Measurements from ENCODE around the gene RIC3. TPM values are rescaled to one million over a fixed set of nuclear protein-coding genes. Genes with fewer than 3 reads are reported as not detected.
A peak's percentile ranks its signal among the peaks of the same experiment; 100 is the strongest.
"Not testable (repeated sequence)": the region's sequence is repeated elsewhere in the genome, so short reads cannot be mapped to it uniquely, and the experiment has no call there.

RIC3 gene
- total RNA-seq, 4 donors from 2014 or later: 2.7 to 14.1 (median 8.1) TPM

- Histone ChIP-seq H3K4me1 (no peaks in the 10 kb centered on the region), H3K36me3 (no peaks in the 10 kb centered on the region), H3K27ac (no peak overlapping the region), H3K9me3 (no peaks in the 10 kb centered on the region), H3K4me3 (no peak overlapping the region), H3K27me3 (peaks cover 0 to 33% (median 0%) of the 10 kb centered on the region in 4 donors)
- 43 to 51% methylated on average over 3 to 5 of the region's 5 CpGs for WGBS, 2 donors
- intact Hi-C loops (cut with DNase I): no loop called here
- TF ChIP-seq POLR2A (IDR thresholded peaks at IDR 0.05) (no peak), CTCF (IDR thresholded peaks at IDR 0.05) (no peak)
- no peak for DNase-seq
Measured at GRCh38 chr11:8177136-8177535, 8.3 kb upstream of the RIC3 start.

- H3K27ac ChIP-seq: no peak overlapping the region
- intact Hi-C loops (cut with DNase I): no loop called here
- 37 to 39% methylated on average over 4 of the region's 4 CpGs for WGBS, 2 donors
- H3K9me3 ChIP-seq: no peaks in the 10 kb centered on the region
- peaks cover 5 to 19% (median 17%) of the 10 kb centered on the region in 3 donors for H3K4me1 ChIP-seq
- TF ChIP-seq CTCF (IDR thresholded peaks at IDR 0.05): no peak
- no peak for TF ChIP-seq POLR2A (IDR thresholded peaks at IDR 0.05)
- DNase-seq: no peak
- H3K4me3 ChIP-seq: peak overlapping the region in 3 of 4 donors; percentile 64 to 85 (median 64)
- H3K27me3 ChIP-seq: peaks cover 0 to 40% (median 0%) of the 10 kb centered on the region in 4 donors
- H3K36me3 ChIP-seq: no peaks in the 10 kb centered on the region
Measured at GRCh38 chr11:8167796-8168195, 1.0 kb downstream of the RIC3 start.

- no peak overlapping the region for H3K27ac ChIP-seq
- no peaks in the 10 kb centered on the region for H3K9me3 ChIP-seq
- H3K4me1 ChIP-seq: peaks cover 5 to 19% (median 17%) of the 10 kb centered on the region in 3 donors
- H3K4me3 ChIP-seq: no peak overlapping the region
- TF ChIP-seq CTCF (IDR thresholded peaks at IDR 0.05) (no peak), POLR2A (IDR thresholded peaks at IDR 0.05) (no peak)
- no peak for DNase-seq
- peaks cover 0 to 18% (median 0%) of the 10 kb centered on the region in 4 donors for H3K27me3 ChIP-seq
- intact Hi-C loops (cut with DNase I): no loop called here
- no peaks in the 10 kb centered on the region for H3K36me3 ChIP-seq
Measured at GRCh38 chr11:8164746-8165145, 4.1 kb downstream of the RIC3 start.

GRCh38 chr11:8161627-8162304 is 7.1 kb downstream of the RIC3 start:
- H3K36me3 ChIP-seq; DNase-seq; H3K27ac ChIP-seq; H3K9me3 ChIP-seq; H3K4me1 ChIP-seq; H3K4me3 ChIP-seq; intact Hi-C loops (cut with DNase I); H3K27me3 ChIP-seq: not testable (repeated sequence)
- WGBS, 2 donors: 83 to 88% methylated on average over 8 to 10 of the region's 13 CpGs

GRCh38 chr11:8156877-8157276 is 11.9 kb downstream of the RIC3 start:
- TF ChIP-seq POLR2A (IDR thresholded peaks at IDR 0.05) (no peak), CTCF (IDR thresholded peaks at IDR 0.05) (no peak)
- H3K27me3 ChIP-seq: no peaks in the 10 kb centered on the region
- intact Hi-C loops (cut with DNase I): no loop called here
- DNase-seq: no peak
- 93 to 95% methylated on average over 3 of the region's 3 CpGs for WGBS, 2 donors
- H3K36me3 ChIP-seq: no peaks in the 10 kb centered on the region
- H3K27ac ChIP-seq: no peak overlapping the region
- no peak overlapping the region for H3K4me3 ChIP-seq
- no peaks in the 10 kb centered on the region for H3K4me1 ChIP-seq
- H3K9me3 ChIP-seq: no peaks in the 10 kb centered on the region

- Histone ChIP-seq H3K4me1 (no peaks in the 10 kb centered on the region), H3K36me3 (no peaks in the 10 kb centered on the region), H3K9me3 (no peaks in the 10 kb centered on the region), H3K27ac (no peak overlapping the region), H3K4me3 (no peak overlapping the region), H3K27me3 (no peaks in the 10 kb centered on the region)
- 89 to 92% methylated on average over 6 of the region's 6 CpGs for WGBS, 2 donors
- DNase-seq: no peak
- intact Hi-C loops (cut with DNase I): no loop called here
- TF ChIP-seq POLR2A (IDR thresholded peaks at IDR 0.05): no peak
- no peak for TF ChIP-seq CTCF (IDR thresholded peaks at IDR 0.05)
Measured at GRCh38 chr11:8149726-8150125, 19.1 kb downstream of the RIC3 start.

All from esophagus squamous epithelium (tissue), 5 donors.